ENCODE data around the gene NACC2.

DNA sequence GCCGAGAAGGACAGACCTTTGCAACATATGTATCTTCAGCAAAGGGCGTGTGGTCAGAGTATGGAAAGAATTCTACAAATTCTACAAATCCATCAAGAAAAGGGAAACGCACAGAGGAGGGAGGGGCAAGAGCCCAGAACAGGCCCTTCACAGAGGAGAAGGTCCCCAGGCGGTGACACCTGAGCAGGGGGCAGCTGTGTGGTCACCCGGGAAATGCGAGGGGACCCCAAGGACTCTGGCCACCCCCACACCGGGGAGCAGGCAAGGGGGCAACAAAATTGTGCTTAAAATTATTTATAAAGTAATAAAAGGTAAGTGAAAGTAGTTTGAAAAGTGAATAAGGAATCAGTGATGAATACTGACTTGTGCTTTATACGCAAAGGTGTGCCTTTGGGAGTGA lies 17.6 kb downstream of the NACC2 start:
- TF ChIP-seq, protein P1, sequence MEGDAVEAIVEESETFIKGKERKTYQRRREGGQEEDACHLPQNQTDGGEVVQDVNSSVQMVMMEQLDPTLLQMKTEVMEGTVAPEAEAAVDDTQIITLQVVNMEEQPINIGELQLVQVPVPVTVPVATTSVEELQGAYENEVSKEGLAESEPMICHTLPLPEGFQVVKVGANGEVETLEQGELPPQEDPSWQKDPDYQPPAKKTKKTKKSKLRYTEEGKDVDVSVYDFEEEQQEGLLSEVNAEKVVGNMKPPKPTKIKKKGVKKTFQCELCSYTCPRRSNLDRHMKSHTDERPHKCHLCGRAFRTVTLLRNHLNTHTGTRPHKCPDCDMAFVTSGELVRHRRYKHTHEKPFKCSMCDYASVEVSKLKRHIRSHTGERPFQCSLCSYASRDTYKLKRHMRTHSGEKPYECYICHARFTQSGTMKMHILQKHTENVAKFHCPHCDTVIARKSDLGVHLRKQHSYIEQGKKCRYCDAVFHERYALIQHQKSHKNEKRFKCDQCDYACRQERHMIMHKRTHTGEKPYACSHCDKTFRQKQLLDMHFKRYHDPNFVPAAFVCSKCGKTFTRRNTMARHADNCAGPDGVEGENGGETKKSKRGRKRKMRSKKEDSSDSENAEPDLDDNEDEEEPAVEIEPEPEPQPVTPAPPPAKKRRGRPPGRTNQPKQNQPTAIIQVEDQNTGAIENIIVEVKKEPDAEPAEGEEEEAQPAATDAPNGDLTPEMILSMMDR (IDR thresholded peaks at IDR 0.05), result no peak
- TF ChIP-seq EZH2 (IDR thresholded peaks at IDR 0.05) (no peak), EZH2phosphoT487 (IDR thresholded peaks at IDR 0.05) (no peak)

All from neural progenitor cell (in vitro differentiated cells).